K562 (cell line): ENCODE data around the gene RIIAD1. TPM values are rescaled to one million over a fixed set of nuclear protein-coding genes. Genes with fewer than 3 reads are reported as not detected.

ENCODE experiments used
- ATAC-seq: fragments of 200-7000 bp; cut with Tn5 transposase; 3 replicates; pipeline ENCODE4 v1.9.1; 2020; ENCODE audit warnings: moderate library complexity
- BruUV-seq: library from RNA; stranded (reverse); fragments of 400-500 nt; replicated peaks from 2 replicates; lab custom pipeline; 2021; lab: Mats Ljungman, UMichigan
- CTCF ChIA-PET: fragments of 300-600 bp; formaldehyde crosslinking; extraction: SDS; loops from one replicate; lab custom pipeline; 2021; ENCODE audit warnings: low intra/inter-chr PET ratio; lab: Yijun Ruan, JAX
- POLR2A ChIA-PET: fragments of 300-600, 350-650 bp; sonication (Branson Sonifier 250); formaldehyde crosslinking; extraction: SDS; loops from one replicate; lab custom pipeline; 2021; ENCODE audit warnings: antibody characterized with exemption, inconsistent platforms; lab: Yijun Ruan, JAX
- DNase-seq, 4 experiments: peaks; one replicate each; pipeline versions ENCODE4 v3.0.0 to v3.0.0-alpha.2; 2011 to 2018; ENCODE audit warnings: low spot score in 3 of 4, mixed read lengths in 3 of 4; ENCODE audit errors: extremely low read depth in 1 of 4
- FAIRE-seq: peaks from 2 replicates; lab custom pipeline; 2011; peaks lifted over from hg19 to GRCh38; lab: Jason Lieb, UNC
- H2AFZ ChIP-seq: 2 replicates; pipeline ENCODE4 v1.6.0; 2011; ENCODE audit warnings: low read depth, low read length, control low read depth, inconsistent platforms
- H3K27ac ChIP-seq: fragments of 200-600 bp; 3 replicates; pipeline ENCODE4 v1.8.0; 2011; ENCODE audit warnings: low read depth, mild to moderate bottlenecking, control low read depth, inconsistent platforms, low read length, moderate library complexity, mixed read lengths; ENCODE audit errors: extremely low read depth
- H3K27me3 ChIP-seq, 2 experiments: fragments of 300-600 bp in 1 of 2; 2 replicates in 1 of 2; 3 replicates in 1 of 2; pipeline versions ENCODE4 v1.6.0 to v1.8.0; 2011; ENCODE audit warnings: inconsistent platforms in 2 of 2, low read length in 2 of 2, mild to moderate bottlenecking in 1 of 2, mixed read lengths in 1 of 2, moderate library complexity in 1 of 2; ENCODE audit not compliant: control insufficient read depth in 2 of 2, insufficient read depth in 2 of 2
- H3K36me3 ChIP-seq: fragments of 300-600 bp; 3 replicates; pipeline ENCODE4 v1.8.0; 2011; ENCODE audit warnings: mild to moderate bottlenecking, low read length, inconsistent platforms; ENCODE audit not compliant: control insufficient read depth, insufficient read depth
- H3K4me1 ChIP-seq, 2 experiments: fragments of 200-600 bp in 1 of 2; replicated peaks in 1 of 2; 2 replicates in 1 of 2; 3 replicates in 1 of 2; pipeline versions ENCODE4 v1.5.1 to v1.8.0; 2011; ENCODE audit warnings: inconsistent platforms in 2 of 2, low read length in 2 of 2, mild to moderate bottlenecking in 1 of 2, mixed read lengths in 1 of 2, moderate library complexity in 1 of 2; ENCODE audit not compliant: control insufficient read depth in 2 of 2, insufficient read depth in 2 of 2
- H3K4me2 ChIP-seq: 2 replicates; pipeline ENCODE4 v1.6.1; 2011; ENCODE audit warnings: low read length, control low read depth, inconsistent platforms, mixed read lengths; ENCODE audit not compliant: insufficient read depth
- H3K4me3 ChIP-seq: fragments of 200-600 bp; sonication (generic), shearing (Covaris generic); 2 replicates; pipeline ENCODE4 v1.5.1; 2016; ENCODE audit warnings: control low read depth, inconsistent platforms
- H3K79me2 ChIP-seq: fragments of 200-600 bp; 3 replicates; pipeline ENCODE4 v1.8.0; 2011; ENCODE audit warnings: low read length, inconsistent platforms; ENCODE audit not compliant: control insufficient read depth, insufficient read depth
- H3K9ac ChIP-seq, 2 experiments: 2 replicates each; pipeline versions ENCODE4 v1.6.0 to v1.6.1; 2011; ENCODE audit warnings: low read depth in 2 of 2, low read length in 2 of 2, control low read depth in 1 of 2, inconsistent platforms in 1 of 2, mild to moderate bottlenecking in 1 of 2, mixed read lengths in 1 of 2; ENCODE audit not compliant: insufficient read depth in 1 of 2
- H3K9me1 ChIP-seq: one replicate; pipeline ENCODE4 v1.6.0; 2011; ENCODE audit warnings: inconsistent platforms, mild to moderate bottlenecking, low read length, moderate library complexity; ENCODE audit not compliant: control insufficient read depth, insufficient read depth
- H3K9me3 ChIP-seq: replicated peaks from 2 replicates; pipeline ENCODE4 v1.5.1; 2011; ENCODE audit warnings: low read depth, low read length, inconsistent platforms; ENCODE audit not compliant: control insufficient read depth, insufficient read depth
- H4K20me1 ChIP-seq: replicated peaks from 2 replicates; pipeline ENCODE4 v1.6.1; 2011; ENCODE audit warnings: low read length, inconsistent platforms, mixed read lengths; ENCODE audit not compliant: control insufficient read depth, insufficient read depth
- CBFA2T2 ChIP-seq: fragments of 450-650 bp; conservative IDR thresholded peaks from 2 replicates; pipeline ENCODE4 v1.6.1; 2017; ENCODE audit warnings: mild to moderate bottlenecking
- POU5F1 ChIP-seq: fragments of 150-350 bp; IDR thresholded peaks from 2 replicates; pipeline ENCODE4 v1.6.1; 2014; ENCODE audit warnings: borderline replicate concordance, low read length, low read depth, mild to moderate bottlenecking; ENCODE audit not compliant: partially characterized antibody
- THRAP3 ChIP-seq: fragments of 450-650 bp; IDR thresholded peaks from 2 replicates; pipeline ENCODE4 v1.6.1; 2016; ENCODE audit warnings: mild to moderate bottlenecking, inconsistent platforms, borderline replicate concordance
- TRIM25 ChIP-seq: fragments of 450-650 bp; IDR thresholded peaks from 2 replicates; pipeline ENCODE4 v1.7.0; 2016; ENCODE audit warnings: borderline replicate concordance
- ZKSCAN3 ChIP-seq: fragments of 250-450 bp; sonication (Bioruptor Pico); IDR thresholded peaks from 2 replicates; pipeline ENCODE4 v1.4.0; 2020
- ZSCAN32 ChIP-seq: fragments of 450-650 bp; formaldehyde crosslinking; IDR thresholded peaks from 2 replicates; pipeline ENCODE4 v1.4.0; 2020; ENCODE audit warnings: mild to moderate bottlenecking, moderate library complexity
- whole genome bisulfite sequencing: fragments of 100-300 bp; shearing (Covaris generic); methylation state at CpG from one replicate; pipeline ENCODE4 v1.1.6; 2016; ENCODE audit warnings: low coverage, mixed read lengths; ENCODE audit not compliant: insufficient coverage; ENCODE audit errors: missing lambda C conversion rate; 5-methylcytosine and 5-hydroxymethylcytosine counted together
- in situ Hi-C: fragments of 300-500 bp; cut with MboI; formaldehyde crosslinking; loops from 4 replicates; pipeline ENCODE4 v1.15.0; 2018; ENCODE audit warnings: inconsistent platforms, mixed read lengths
- intact Hi-C: fragments of 100-400 bp; cut with micrococcal nuclease; formaldehyde crosslinking; loops from 2 replicates; pipeline ENCODE4 v1.14.2; 2022
- polyA plus RNA-seq, 8 experiments: library from polyadenylated mRNA; depleted of rRNA in 4 of 8; stranded (reverse) in 5 of 8; unstranded in 3 of 8; fragments of >200 nt; fragmentation: Nextera tagmentation in 2 of 8; fragmentation: Illumina TruSeq in 1 of 8; extraction: Ambion mirVana in 2 of 8; extraction: Trizol in 1 of 8; gene quantifications; 2 replicates each; pipeline versions ENCODE4 v1.2.1 to v1.2.3, GENCODE V29; 2011 to 2014; ENCODE audit warnings: inconsistent platforms in 1 of 8, missing spikeins in 1 of 8
- total RNA-seq, 7 experiments: library from RNA; depleted of rRNA in 6 of 7; stranded (reverse); fragments of >200 nt in 6 of 7; fragmentation: Illumina TruSeq in 2 of 7; extraction: Trizol in 2 of 7; gene quantifications; 2 replicates each; pipeline versions ENCODE4 v1.2.1 to v1.2.3, GENCODE V29; 2011 to 2021; ENCODE audit warnings: low replicate concordance in 1 of 7

RIIAD1 gene
- total and polyA plus RNA-seq, 9 of the 15 experiments (the other 6 are each of a cell fraction or from before 2014, with no cell fraction given), result not detected

- TF ChIP-seq ZKSCAN3 (CRISPR knock-in tag) (no peak), CBFA2T2 (no peak), POU5F1 (no peak), ZSCAN32 (CRISPR knock-in tag) (no peak), TRIM25 (no peak)
Observed at GRCh38 chr1:151713044-151713443, 8.3 kb upstream of the RIIAD1 start (continued).

GRCh38 chr1:151713874-151714273 is 7.4 kb upstream of the RIIAD1 start:
- no peaks in the 10 kb centered on the region for H3K9me3 ChIP-seq
- 5% methylated on average over 2 of the region's 2 CpGs for WGBS
- intact Hi-C loops, result no loop called here
- in situ Hi-C loops, result no loop called here
- ATAC-seq (no peak), FAIRE-seq (no peak), DNase-seq (no peak)
- H2AFZ ChIP-seq, result no peak overlapping the region
- no peaks in the 10 kb centered on the region for H3K9me1 ChIP-seq
- H3K4me3 ChIP-seq, result no peak overlapping the region
- peaks cover 13 to 17% of the 10 kb centered on the region in 2 experiments; a peak in 4 of 5 replicates for H3K4me1 ChIP-seq
- BruUV-seq, result no TSS peak
- ChIA-PET POLR2A (no interaction called here), CTCF (no interaction called here)
- no peaks in the 10 kb centered on the region for H3K79me2 ChIP-seq
- peaks cover 30% of the 10 kb centered on the region for H4K20me1 ChIP-seq
- peaks cover 3 to 55% of the 10 kb centered on the region in 2 experiments; a peak in 2 of 5 replicates for H3K27me3 ChIP-seq
- H3K4me2 ChIP-seq, result no peak overlapping the region
- no peaks in the 10 kb centered on the region for H3K36me3 ChIP-seq
- H3K27ac ChIP-seq, result no peak overlapping the region
- H3K9ac ChIP-seq, result no peak overlapping the region
- no peak for TF ChIP-seq THRAP3
